ENCODE data around the gene AKAP11. TPM values are rescaled to one million over a fixed set of nuclear protein-coding genes. Genes with fewer than 3 reads are reported as not detected.

Gene AKAP11
- total and polyA plus RNA-seq, 11 donors = 3.8 to 33.7 (median 24.0) TPM

- WGBS, 4 donors = 33 to 42% (median 38%) methylated on average over 3 of the region's 3 CpGs
- TF ChIP-seq POLR2A (IDR thresholded peaks at IDR 0.05) = no peak
- TF ChIP-seq, protein P1, sequence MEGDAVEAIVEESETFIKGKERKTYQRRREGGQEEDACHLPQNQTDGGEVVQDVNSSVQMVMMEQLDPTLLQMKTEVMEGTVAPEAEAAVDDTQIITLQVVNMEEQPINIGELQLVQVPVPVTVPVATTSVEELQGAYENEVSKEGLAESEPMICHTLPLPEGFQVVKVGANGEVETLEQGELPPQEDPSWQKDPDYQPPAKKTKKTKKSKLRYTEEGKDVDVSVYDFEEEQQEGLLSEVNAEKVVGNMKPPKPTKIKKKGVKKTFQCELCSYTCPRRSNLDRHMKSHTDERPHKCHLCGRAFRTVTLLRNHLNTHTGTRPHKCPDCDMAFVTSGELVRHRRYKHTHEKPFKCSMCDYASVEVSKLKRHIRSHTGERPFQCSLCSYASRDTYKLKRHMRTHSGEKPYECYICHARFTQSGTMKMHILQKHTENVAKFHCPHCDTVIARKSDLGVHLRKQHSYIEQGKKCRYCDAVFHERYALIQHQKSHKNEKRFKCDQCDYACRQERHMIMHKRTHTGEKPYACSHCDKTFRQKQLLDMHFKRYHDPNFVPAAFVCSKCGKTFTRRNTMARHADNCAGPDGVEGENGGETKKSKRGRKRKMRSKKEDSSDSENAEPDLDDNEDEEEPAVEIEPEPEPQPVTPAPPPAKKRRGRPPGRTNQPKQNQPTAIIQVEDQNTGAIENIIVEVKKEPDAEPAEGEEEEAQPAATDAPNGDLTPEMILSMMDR (IDR thresholded peaks at IDR 0.05) = no peak
- Histone ChIP-seq H3K9me3 (peaks cover 0 to 4% (median 0%) of the 10 kb centered on the region in 12 donors), H3K4me3 (no peak overlapping the region), H3K36me3 (no peaks in the 10 kb centered on the region), H3K27me3 (no peaks in the 10 kb centered on the region), H3K27ac (peak overlapping the region in 7 of 12 donors; percentile 26 to 50 (median 35)), H3K4me1 (peaks cover 0 to 13% (median 10%) of the 10 kb centered on the region in 12 donors)
- DNase-seq (peak in 1 of 5 donors; percentile 16), ATAC-seq (peak in 2 of 4 donors; percentile 44 to 62)
- intact Hi-C loops (cut with DNase I) = no loop called here
Observed at GRCh38 chr13:42266473-42266872, 5.5 kb upstream of the AKAP11 start.

DNA sequence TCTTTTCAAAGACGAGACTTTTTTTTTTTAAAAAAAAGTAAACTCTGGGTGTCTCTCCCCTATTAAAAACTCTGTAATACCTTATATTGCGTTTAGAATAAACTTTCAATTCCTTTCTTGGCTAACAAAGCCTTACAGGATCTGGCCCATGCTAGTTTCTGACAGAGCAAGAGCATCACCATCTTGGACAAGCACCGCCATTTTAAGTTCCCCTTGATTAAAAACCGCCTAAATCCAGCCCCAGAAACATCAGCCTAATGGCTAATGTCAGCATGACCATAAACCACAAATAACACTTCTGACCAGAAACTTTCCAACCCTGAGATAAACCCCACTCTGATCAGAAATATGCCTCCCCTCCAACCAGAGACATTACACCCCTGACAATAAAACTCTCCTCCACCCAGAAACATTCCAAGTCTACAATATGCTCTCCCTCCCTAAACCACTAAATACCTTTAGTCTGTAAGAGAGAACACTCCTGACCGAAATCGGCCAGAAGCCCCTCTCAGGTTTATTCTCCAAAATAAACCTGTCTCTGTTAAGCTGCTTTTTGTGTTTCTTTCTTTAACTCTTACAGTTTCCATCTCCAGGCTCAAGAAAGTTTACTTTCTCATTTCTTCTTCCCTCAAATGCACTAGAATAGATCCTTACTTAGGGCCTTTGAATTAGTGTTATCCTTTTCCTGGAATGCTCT, 1.6 kb upstream of the AKAP11 start:
- H3K4me1 ChIP-seq = peaks cover 0 to 41% (median 20%) of the 10 kb centered on the region in 12 donors
- no peak for ATAC-seq
- WGBS, 4 donors = 95 to 98% (median 96%) methylated on average over 6 of the region's 6 CpGs
- peaks cover 0 to 4% (median 0%) of the 10 kb centered on the region in 12 donors for H3K9me3 ChIP-seq
- DNase-seq = no peak
- H3K27me3 ChIP-seq = no peaks in the 10 kb centered on the region
- H3K27ac ChIP-seq = no peak overlapping the region
- H3K4me3 ChIP-seq = no peak overlapping the region
- H3K36me3 ChIP-seq = no peaks in the 10 kb centered on the region
- TF ChIP-seq POLR2A (IDR thresholded peaks at IDR 0.05) = no peak
- TF ChIP-seq, protein P1 (IDR thresholded peaks at IDR 0.05) = no peak
- intact Hi-C loops (cut with DNase I) = no loop called here

GRCh38 chr13:42270857-42271215, 1.1 kb upstream of the AKAP11 start:
- H3K4me1 ChIP-seq = peaks cover 0 to 46% (median 20%) of the 10 kb centered on the region in 12 donors
- WGBS, 4 donors = 84 to 89% (median 87%) methylated on average over 6 of the region's 6 CpGs
- peak overlapping the region in 11 of 12 donors; percentile 85 to 98 (median 90) for H3K4me3 ChIP-seq
- intact Hi-C loops (cut with DNase I) = no loop called here
- H3K27me3 ChIP-seq = no peaks in the 10 kb centered on the region
- ATAC-seq (no peak), DNase-seq (no peak)
- peaks cover 0 to 4% (median 0%) of the 10 kb centered on the region in 12 donors for H3K9me3 ChIP-seq
- peak overlapping the region; percentile 56 to 94 (median 90) for H3K27ac ChIP-seq
- no peaks in the 10 kb centered on the region for H3K36me3 ChIP-seq
- TF ChIP-seq POLR2A (IDR thresholded peaks at IDR 0.05) = no peak
- TF ChIP-seq, protein P1 (IDR thresholded peaks at IDR 0.05) = no peak

DNA sequence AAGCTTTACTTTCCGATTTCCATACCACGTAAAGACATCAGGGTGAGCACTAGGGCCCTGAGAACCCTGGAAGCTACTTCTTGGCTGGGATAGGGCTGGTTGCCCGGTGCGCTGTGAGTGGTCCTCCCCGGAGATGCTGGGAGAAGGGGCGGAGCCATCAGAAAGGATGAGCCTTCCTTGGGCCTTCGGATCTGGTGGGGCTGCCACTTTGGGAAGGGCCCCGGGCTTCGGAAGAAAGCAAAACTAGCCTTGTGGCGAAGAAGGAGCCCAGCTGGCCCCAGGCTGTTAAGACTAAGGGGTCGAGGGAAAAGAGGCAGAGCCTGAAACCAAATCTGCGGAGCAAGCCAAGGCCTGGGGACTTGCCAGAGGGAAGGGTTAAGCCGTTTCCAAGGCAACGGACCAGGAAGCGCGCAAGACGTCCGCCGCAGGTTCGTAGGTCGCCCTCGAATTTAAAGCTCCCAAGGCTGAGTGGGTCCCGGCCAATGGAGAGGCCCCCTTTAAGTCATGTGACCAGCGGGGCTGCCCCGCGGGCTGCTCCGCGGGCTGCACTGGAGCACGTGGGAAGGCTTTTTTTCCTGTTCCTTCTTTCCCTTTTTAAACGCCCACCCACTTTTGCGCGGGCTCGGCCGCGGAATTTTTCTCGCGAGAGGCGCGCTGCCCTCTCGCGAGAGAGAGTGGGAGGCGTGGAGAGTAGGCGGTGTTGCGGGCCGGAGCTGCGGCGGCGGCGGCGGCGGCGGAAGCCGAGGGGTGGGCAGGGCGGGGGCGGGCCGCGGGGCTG, 426 bp upstream of the AKAP11 start:
- intact Hi-C loops (cut with DNase I) = loop anchor here in 1 of 10 donors (1.0 kb wide), 1 partner anchor 12 kb away; no protein-coding TSS in a partner anchor
- H3K4me3 ChIP-seq = peak overlapping the region; percentile 85 to 98 (median 90)
- peaks cover 0 to 4% (median 0%) of the 10 kb centered on the region in 12 donors for H3K9me3 ChIP-seq
- no peaks in the 10 kb centered on the region for H3K27me3 ChIP-seq
- 1 to 2% (median 2%) methylated on average over 49 to 57 of the region's 57 CpGs for WGBS, 4 donors
- H3K27ac ChIP-seq = peak overlapping the region; percentile 68 to 94 (median 90)
- ATAC-seq (peak; percentile 96 to 99 (median 98)), DNase-seq (peak; percentile 94 to 96 (median 95))
- H3K4me1 ChIP-seq = peaks cover 0 to 47% (median 20%) of the 10 kb centered on the region in 12 donors
- no peaks in the 10 kb centered on the region for H3K36me3 ChIP-seq
- no peak for TF ChIP-seq POLR2A (IDR thresholded peaks at IDR 0.05)
- TF ChIP-seq, protein P1 (IDR thresholded peaks at IDR 0.05) = no peak
